Ammon's horn (tissue), 1 donor: ENCODE results near the gene TTLL10.

Source experiments
- DNase-seq: peaks from one replicate; pipeline ENCODE4 v3.0.0-alpha.2; 2016; ENCODE audit warnings: low spot score

Gene TTLL10

DNA sequence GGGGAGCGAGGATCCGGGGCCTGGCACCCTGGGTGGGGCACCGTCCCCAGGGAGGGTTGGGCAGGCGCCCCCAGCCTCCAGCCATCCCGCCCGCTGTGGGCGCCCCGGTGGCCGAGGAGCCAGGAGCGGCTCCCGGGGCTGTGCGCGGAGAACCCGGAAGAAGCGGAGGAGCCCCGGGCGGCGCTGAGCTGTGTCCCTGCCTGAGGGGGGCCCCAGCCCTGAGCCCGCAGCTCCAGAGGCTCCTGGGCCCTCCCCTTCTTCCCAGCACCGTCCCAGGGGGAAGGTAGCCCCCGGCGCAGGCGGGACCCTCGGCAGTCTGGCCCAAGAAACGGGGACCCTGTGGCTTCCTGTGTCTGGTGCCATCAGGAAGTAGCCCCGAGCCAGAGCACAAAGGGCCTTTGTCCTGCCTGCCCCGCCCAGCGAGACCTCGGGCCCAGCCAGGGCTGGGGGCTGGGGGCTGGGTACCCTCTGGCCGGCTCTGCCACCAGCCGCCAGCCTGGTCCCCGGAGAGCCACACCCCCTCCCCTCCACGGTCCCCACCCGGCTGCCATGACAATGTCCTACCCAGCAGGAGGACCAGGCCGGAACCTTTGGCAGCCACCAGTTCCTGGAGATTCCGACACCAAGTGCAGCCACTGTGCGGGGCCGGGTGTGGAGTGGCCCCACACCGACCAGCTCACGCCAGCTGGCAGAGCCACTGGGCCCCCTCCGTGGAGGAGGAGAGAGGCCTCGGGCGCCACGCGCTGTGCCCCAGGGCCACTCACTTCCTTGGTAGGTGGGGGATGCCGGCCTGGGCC is 15.6 kb upstream of the TTLL10 start:
- peak; percentile 90 for DNase-seq

DNA sequence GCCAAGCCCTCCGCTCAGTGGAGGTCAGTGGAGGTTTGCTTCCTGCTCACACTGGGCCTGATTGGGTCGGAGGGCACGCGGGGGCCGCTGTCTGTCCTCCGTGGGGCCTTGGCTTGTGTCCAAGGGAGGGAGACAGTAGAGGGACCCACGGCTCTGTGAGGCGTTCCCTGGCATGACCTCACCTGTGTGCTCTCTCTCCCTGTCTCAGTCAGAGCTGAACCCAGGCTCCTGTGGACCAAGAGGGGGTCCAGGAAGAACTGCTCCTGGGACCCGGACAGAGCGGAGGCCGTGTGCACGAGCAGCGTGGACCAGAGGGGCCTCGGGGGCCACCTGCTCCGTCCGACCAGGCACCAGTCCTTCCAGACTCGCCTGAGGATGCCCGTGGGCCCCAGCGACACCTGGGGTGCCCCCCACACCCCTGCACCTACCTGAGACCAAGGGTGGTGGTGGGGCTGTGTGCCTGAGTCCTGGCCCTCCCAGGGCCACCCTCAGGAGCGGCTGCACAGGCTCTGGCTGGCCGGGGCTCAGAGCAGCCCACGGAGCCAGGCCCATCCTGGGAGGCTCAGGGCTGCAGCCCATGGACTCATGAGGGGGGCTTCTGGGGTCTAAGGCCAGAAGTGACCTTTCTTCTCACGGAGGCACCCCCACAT is 13.3 kb upstream of the TTLL10 start:
- no peak for DNase-seq

DNA sequence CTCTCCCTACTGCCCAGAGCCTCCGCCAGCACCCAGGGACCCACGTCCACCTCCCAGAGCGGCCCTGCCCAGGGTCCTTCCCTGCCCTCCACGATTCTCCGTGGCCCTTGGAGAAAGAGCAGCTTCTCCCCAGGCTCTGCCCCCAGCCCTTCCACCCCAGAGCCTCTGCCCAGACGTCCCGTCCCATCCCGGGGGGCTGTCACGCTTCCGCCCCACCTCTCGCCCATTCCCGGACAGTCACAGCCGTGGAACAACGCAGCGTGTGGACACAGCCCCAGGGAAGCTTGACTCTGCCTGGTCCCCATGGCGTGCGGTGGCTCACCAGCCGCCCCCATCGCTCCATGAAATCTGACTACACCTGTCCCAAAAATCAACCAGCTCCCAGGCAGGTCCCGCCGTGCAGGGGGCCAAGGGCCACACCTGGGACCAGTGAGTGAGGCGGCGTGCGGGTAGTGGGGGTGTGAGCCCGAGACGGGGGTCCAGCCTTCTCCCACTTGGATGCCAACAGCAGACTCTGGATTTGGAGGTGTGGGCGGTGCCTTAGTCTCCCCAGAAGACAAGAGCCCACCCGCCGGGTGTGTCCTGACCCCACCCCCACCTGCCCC is 12.5 kb upstream of the TTLL10 start:
- DNase-seq = no peak

DNA sequence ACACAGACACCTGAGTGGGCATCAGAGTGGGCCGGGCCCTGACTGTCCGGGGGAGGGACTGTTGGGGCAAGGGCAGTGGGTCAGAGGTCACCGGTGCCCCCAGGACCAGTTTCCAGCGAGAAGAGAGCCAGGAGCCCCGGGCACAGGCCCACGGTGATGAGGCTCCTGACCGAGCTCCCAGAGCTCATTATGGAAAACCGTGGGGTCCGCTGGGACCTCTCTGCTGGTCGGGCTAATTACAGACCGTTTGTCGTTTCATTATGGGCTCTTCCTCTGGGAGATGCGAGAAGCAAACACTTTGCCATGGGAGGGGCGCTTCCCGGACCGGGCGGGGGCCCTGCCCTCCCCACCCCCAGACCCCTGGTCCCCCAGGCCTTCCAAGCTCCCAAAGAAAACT is 12.0 kb upstream of the TTLL10 start:
- no peak for DNase-seq

DNA sequence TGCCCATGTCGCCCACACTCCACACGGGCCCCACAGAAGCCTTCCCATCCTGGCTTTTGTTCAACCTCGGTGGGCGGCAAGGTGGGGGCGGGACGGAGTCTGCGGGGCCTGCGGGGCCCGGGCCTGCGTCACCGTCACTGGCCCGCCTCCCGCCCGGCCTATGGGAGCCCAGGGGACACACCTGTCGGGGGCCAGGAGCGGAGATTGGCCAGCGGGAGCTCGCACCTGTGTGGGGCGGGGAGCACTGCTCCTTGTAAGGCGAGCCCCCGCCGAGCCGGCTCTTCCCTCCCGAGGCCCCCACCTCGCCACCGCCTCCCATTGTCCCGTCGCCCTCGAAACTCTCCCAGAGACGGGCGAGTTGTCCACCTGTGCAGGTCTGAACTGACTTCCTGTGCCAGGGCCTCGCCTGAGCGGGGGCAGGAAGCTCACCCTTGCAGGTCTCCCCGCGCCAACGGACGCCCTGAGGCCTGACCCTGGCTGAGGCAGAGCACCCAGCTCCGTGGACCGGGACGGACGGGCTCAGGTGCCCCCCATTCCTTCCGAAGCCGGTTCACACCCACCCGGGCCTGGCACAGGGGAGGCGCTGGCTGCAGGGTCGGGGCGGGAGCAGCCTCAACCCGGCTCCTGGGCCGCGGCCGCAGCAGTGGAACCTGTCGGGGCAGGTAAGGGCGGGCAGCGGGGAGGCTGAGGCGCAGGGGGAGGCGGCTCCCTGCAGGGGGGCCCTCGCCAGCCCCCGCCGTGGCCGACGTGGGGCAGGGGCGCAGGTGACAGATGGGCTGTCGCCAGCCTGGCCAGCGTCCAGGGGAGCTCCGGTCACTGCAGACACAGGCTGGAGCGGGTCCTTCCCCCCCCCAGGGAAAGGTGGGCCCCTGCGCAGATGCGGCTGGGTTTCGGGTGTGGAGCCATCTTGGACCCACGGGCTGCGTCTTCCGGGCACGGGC is 10.8 kb upstream of the TTLL10 start:
- no peak for DNase-seq

DNA sequence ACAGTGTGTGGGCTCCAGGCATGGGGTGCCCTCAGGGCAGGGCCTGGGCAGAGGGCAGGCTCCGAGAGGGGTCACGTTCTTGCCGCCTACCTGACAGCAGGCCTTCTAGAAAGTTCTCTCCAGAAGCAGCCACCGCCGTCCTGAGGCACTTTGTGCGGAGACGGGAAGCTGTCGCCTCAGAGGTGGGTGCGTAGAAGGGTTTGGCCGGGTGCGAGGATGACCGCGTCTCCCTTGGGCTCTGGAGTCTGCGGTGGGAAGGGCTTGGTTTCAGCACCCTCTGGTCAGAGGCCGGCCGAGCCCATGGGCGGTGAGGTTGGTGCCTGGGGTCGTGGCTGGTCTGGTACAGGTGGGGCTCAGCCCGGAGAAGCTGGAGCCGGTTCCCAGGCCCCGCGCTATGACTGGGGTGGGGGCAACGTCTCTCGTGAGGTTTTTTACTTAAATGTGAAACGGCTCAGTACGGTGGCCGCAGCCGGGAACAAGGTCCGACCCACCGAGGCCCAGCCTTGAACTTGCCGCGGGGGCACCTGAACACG is 10.1 kb upstream of the TTLL10 start:
- DNase-seq = no peak

DNA sequence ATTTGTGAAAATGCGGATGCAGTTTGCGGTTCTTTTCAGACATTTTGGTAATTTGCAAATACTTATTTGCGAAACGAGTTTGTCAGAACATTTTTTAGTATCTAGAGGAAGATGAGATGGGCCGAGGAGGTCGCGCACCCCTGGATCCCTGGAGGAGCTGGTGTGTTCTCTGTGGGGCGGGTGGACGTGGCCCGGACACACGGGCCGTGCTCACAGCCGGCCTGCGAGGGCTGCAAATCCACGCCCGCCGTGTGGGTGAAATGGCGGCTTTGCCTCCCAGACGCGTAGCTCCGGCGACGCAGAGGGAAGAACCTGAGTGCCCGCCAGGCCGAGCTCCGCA is 9.3 kb upstream of the TTLL10 start:
- no peak for DNase-seq

DNA sequence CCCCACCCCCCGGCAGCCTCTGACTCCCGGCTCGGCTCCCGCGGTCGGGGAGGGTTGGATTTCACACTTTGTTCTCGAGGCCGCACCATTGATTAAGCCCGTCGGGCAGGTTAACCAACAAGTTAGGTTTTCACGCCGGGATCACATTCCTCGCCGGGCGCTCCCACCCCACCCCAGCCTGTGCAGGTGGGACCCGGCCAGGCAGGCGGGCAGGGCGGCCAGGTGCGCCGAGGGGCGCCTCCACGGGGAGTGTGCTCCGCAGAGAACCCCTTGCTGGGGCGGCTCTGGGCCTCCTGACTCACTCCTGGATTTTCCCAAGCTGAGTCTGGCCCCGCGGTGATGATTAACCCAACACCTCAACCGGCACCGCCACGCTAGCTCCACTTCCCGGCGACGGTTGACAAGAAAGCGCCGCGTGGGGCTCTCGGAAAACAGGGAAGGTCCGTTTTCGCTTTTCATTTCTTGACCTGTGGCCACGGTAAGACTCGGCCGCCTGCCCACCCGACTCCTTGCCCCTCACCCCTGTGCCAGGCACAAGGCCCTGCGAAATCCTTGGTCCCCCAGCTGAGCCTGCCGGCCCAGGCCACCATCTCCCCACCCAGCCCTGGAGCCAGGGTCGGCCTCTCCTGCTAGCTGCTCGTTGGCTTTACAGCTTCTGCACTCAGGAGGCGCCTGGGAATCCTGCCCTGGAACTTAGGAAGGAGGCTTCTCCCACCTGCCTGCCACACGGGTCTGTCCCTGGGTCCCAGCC is 8.8 kb upstream of the TTLL10 start:
- no peak for DNase-seq

DNA sequence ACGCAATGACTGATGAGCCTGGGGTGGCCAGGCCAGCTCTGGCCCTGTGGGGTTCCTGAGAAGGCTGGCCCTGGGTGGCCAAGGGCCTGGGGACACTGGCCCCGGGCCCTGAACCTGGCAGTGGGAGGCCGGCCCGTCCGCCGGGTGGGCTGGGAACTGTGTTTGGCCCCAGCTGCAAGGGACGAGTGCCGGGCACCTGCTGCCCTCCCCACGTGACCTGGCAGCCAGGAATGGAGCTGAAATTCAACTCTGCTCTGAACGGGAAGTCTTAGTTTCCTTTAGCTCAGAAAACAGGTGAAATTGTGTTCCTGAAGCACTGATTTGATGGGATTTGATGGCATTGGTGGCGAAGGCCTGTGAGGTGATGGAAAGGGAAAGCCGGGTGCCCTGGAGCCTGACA is 8.2 kb upstream of the TTLL10 start:
- DNase-seq = no peak

DNA sequence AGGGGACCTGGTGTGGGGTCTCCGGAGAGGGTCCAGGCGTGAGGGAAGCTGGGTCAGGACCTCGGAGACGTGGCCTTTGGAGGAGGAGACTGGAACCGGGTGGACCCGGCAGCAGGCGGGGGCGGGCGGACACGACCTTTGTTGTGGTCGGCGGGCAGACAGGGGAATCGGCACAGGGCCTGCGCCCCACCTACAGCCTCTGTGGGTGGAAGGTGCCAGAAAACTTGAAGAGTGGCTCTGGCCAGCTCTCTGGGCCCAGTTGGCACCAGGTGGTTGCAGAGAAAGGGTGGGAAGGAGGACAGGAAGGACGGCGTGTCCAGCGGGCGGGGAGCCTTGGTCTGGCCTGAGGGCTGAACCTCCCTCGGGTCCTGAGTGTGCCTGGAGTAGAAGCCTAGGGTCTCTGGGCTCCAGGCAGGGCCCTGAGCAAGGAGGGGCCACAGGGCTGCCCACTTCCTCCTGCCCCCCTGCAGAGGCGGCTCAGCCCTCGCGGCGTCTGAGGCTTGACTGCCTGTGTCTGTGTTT is 7.7 kb upstream of the TTLL10 start:
- DNase-seq = no peak

DNA sequence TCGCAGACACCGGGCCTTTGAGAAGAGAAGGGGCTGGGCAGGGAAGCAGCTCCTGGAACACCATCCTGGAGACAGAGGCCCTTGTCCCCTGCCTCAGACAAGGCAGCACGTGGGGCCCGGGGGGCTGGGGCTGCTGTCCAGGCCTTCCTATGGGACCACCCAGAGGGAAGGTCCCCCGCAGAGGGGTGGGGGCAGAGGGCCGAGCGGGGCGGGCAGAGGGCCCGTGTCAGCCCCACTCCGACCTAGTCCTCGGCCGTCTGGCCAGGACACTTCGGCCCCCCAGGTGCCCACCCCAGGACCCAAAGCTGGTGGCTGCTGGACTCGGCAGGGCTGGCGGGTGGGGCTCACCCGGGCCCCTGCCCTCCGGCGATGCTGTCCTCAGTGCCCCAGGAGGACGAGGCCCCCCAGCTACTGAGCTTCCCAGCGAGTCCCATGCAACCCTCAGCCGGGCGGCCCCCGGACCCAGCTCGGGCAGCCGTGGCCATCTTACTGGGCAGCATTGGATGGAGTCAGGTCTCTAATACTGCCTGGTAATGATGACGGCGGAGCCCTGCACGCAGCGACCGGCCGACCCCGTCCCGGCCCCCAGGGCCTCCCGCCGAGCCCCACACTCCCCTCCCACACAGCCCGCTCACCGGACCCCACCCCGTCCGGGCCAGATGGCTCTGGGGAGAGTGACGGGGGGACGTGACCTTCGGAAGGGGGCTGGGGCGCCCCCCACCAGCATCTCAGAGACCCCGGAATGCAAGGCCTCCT is 6.9 kb upstream of the TTLL10 start:
- no peak for DNase-seq

DNA sequence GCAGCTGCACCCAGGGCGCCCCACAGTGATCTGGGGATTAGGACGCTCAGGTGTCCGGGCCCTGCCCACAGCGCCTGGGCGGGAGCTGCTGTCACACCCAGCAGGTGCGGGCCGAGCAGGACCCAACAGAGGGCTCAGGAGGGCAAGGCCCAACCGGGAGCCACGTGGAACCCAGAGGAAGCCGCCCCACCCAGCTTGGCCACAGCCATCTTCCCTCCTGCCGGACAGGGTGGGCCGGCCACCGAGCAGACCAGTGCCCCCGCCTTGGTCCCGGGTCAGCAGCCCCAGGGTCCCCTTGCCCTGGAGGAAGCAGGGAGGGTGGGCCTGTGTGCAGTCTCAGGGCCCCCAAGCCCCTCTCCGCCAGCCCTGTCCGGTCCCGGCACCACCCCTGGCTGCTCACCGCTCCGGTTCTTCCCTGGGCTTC is 6.3 kb upstream of the TTLL10 start:
- no peak for DNase-seq

DNA sequence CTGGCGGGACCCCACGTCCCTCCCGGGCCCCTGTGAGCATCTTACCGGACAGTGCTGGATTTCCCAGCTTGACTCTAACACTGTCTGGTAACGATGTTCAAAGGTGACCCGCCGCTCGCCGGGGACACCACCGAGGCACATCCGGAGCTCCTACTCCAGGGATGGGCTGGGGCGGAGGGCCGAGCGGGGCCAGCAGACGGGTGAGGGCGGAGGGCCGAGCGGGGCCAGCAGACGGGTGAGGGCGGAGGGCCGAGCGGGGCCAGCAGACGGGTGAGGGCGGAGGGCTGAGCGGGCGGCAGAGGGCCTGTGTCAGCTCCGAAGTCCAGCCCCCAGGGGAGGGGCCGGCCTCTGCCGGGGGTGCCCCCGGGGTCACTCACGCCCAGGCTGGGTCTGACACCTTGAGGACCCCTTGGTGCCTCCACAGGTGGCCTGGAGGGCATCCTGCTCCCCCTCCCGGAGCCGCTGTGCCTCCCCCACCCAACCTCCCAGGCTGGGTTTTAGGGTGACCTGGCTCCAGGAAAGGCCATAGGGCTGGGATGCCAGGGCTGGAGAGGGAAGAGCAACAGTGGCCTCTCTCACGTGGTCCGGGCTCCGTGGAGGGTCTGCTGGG is 5.7 kb upstream of the TTLL10 start:
- DNase-seq = no peak

DNA sequence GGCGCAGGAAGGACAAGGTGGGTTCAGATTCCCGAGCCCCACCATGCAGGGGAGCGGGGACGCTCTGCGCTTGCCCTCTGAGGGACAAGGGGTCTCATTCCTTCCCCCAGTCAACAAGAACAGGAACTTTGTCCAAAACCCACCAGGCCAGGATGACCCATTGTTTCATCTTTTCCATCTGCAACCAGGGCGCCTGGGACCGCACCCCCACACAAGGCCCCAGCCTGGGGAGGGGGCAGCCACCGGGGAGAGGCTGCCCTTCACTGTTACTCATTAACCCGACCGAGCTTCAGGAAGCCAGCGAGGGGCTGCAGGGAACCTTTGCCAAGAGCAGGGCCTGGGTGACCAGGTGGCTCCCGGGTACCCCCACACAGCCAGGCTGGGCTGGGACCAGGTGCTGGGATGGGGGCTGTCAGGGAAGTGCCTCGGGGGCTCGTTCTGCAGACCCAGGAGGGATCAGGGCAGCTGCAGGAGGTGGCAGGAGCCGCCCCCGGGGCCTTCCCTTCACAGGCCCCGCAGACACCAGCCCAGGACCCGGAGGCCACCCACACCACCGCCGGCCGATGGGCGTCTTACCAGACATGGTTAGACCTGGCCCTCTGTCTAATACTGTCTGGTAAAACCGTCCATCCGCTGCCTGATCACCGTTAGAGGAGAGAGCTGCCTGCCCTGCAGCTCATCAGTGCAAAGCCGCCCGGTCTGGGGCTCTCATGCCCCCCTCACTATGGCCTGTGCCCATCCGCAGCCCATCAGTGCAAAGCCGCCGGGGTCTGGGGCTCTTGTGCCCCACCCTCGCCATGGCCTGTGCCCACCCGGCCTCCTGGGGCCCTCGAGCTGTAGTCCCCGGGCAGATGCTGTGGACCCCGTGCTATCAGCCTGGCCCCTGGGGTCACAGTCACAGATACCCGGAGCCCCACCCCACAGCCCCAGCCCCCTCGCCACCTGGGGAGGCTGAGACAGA is 4.9 kb upstream of the TTLL10 start:
- no peak for DNase-seq

DNA sequence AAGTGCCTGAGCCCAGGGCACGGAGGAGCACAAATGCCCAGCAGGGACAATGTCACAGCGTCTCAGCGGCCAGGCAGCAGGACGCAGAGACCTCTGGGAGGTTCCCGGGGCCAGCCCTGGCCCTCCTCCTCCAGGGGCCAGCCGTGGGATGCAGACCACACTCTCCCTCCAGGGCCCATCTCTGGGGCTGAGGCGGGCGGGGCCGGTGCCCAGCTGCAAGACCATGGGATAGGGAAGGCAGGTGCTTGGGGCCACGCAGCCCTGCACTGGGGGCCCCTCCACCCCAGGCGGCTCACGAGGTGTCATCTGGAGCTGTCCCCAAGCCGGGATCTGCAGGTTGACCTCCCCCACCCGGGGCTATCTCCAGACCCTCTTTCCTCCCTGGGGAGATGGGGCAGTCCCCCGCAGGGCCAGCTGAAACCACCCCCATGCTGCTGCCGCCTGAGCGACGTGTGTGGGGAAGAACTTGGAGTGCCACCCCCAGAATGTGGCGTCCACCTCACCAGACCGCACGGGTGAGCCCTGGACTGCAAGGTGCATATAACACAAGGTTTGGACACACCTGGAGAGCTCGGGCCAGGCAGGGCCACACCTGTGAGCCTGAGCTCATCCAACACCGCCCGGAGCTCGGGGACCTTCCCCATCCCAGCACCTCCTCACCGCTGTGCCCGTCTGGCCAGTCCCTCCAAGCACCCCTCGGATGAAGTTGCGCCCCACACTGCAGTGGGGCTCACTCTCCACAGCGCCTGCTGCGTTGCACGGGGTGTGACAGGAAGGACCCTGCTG is 4.1 kb upstream of the TTLL10 start:
- no peak for DNase-seq

DNA sequence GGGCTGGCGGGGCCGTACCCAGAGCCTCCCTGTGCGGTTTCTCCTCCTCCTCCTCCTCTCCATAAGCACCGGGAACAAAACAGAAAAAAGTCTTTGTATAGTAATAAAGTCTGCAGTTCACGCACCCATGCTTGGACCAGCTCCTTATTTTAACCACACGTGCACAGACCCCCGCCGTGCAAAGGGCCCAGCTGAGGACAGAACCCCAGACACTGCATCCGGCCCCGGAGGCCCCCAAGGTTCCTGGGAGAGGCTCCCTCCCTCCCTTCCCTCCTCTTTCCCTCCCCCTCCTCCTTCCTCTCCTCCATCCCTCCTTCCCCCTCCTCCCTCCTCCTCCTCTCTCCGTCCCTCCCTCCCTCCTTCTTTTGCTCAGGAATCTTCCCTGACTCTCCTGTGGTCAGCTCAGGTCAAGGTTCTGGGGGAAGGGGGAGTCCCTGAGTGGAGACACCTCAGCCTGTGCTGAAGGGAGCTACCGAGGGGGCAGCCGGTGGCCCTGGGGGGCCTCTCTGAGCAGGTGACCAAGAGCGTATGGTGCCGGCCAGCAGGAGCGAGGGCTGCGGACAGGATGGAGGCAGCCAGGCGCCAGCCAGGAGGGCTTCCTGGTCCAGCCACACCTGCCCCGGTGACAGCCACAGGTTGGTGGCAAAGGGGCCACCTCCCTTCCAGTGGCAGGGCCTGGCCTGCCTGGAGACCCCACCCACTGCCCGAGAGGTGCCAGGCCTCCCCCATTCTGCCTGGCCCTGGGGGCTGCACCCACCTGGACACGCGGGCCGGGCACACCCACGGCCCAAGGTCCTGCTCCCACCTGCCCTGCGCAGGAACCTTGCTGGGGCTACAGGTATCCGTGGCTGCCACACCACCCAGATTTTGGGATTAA is 3.2 kb upstream of the TTLL10 start:
- no peak for DNase-seq

DNA sequence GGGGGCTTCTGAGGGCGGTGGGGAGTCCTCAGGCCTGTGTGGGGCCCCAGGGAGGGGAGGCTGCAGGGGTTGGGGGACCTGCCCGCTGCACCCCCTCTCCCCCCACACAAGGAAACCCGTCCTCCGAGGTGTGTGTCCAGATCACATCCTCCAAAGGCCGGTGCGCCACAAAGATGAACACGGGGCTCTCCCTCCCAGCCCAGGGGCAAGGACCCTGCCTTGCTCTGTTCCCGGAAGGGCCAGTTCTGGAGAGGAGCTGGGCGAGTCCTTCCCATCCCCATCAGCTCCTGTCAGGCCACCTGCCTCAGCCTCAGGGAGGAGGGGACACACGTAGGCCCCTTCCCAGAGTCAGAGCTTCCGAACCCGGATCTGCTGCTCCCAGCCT is 2.5 kb upstream of the TTLL10 start:
- DNase-seq = no peak
